Fibroblast of peridontal ligament (primary cell): ENCODE measurements around the gene GPR148.

Experiments
- DNase-seq: peaks from one replicate; pipeline ENCODE4 v3.0.0-alpha.2; 2010; ENCODE audit errors: extremely low read depth

GPR148 gene

GRCh38 chr2:130768191-130768855, 39.5 kb downstream of the GPR148 start:
- no peak for DNase-seq

- DNase-seq: no peak
These were observed 40.6 kb downstream of the GPR148 start for GRCh38 chr2:130769343-130769907.

GRCh38 chr2:130776550-130776949, 47.7 kb downstream of the GPR148 start:
- no peak for DNase-seq

DNA sequence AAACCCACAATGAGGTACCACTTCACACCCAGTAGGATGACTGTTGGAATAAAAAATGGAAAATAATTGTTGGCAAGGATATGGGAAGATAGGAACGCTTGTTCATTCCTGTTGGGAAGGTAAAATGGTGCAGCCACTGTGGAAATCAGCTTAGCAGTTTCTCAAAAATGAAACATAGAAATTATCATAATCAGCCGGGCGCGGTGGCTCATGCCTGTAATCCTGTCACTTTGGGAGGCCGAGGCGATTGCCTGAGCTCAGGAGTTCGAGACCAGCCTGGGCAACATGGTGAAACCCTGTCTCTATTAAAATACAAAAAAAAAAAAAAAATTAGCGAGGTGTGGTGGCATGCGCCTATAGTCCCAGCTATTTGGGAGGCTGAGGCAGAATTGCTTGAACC, 49.9 kb downstream of the GPR148 start:
- no peak for DNase-seq
